DMS153 treated with DMSO at 0.1 percent for 48 hours (cell line): ENCODE measurements around the gene CRYL1.

Source experiments
- DNase-seq: peaks from one replicate; lab custom pipeline; 2025; ENCODE audit not compliant: unreplicated experiment; lab: John Stamatoyannopoulos, UW

The CRYL1 gene

GRCh38 chr13:20383058-20383457 is 142.6 kb downstream of the CRYL1 start:
- DNase-seq: no peak

- no peak for DNase-seq
Observed at GRCh38 chr13:20381401-20381800, 144.3 kb downstream of the CRYL1 start.

- DNase-seq: no peak
Observed at GRCh38 chr13:20378721-20379120, 146.9 kb downstream of the CRYL1 start.

- no peak for DNase-seq
Observed at GRCh38 chr13:20377720-20378119, 147.9 kb downstream of the CRYL1 start.

- no peak for DNase-seq
Observed at GRCh38 chr13:20375871-20376270, 149.8 kb downstream of the CRYL1 start.

- no peak for DNase-seq
Observed at GRCh38 chr13:20373861-20374260, 151.8 kb downstream of the CRYL1 start.

- no peak for DNase-seq
Observed at GRCh38 chr13:20371825-20372224, 153.8 kb downstream of the CRYL1 start.

GRCh38 chr13:20370815-20371421 is 154.7 kb downstream of the CRYL1 start:
- no peak for DNase-seq

- DNase-seq: no peak
Observed at GRCh38 chr13:20369886-20370361, 155.7 kb downstream of the CRYL1 start.

GRCh38 chr13:20366056-20366455 is 159.6 kb downstream of the CRYL1 start:
- no peak for DNase-seq

- DNase-seq: no peak
Observed at GRCh38 chr13:20363603-20364002, 162.1 kb downstream of the CRYL1 start.

- DNase-seq: no peak
Observed at GRCh38 chr13:20363172-20363571, 162.5 kb downstream of the CRYL1 start.

- no peak for DNase-seq
Observed at GRCh38 chr13:20362484-20363041, 163.1 kb downstream of the CRYL1 start.

GRCh38 chr13:20360835-20361412 is 164.7 kb downstream of the CRYL1 start:
- no peak for DNase-seq

GRCh38 chr13:20360041-20360491 is 165.6 kb downstream of the CRYL1 start:
- DNase-seq: no peak

- no peak for DNase-seq
Observed at GRCh38 chr13:20359335-20359734, 166.3 kb downstream of the CRYL1 start.

- no peak for DNase-seq
Observed at GRCh38 chr13:20358022-20358421, 167.6 kb downstream of the CRYL1 start.

- no peak for DNase-seq
Observed at GRCh38 chr13:20356444-20356843, 169.2 kb downstream of the CRYL1 start.

- no peak for DNase-seq
Observed at GRCh38 chr13:20354722-20355121, 170.9 kb downstream of the CRYL1 start.

- no peak for DNase-seq
Observed at GRCh38 chr13:20353973-20354372, 171.7 kb downstream of the CRYL1 start.
